Loucy (cell line): ENCODE data around the gene NAP1L1.

Experiments
- EZH2phosphoT487 ChIP-seq: fragments of 200-600 bp; IDR thresholded peaks from 2 replicates; pipeline ENCODE4 v1.6.1; 2018; ENCODE audit warnings: antibody characterized with exemption, mild to moderate bottlenecking, moderate library complexity, borderline replicate concordance
- TF ChIP-seq, protein P1 (sequence below): fragments of 200-600 bp; sonication (generic); conservative IDR thresholded peaks from 2 replicates; pipeline ENCODE4 v1.5.1; 2014; ENCODE audit warnings: mild to moderate bottlenecking, antibody characterized with exemption, low read length

GRCh38 chr12:76117751-76118150 lies 33.3 kb upstream of the NAP1L1 start:
- TF ChIP-seq, protein P1, sequence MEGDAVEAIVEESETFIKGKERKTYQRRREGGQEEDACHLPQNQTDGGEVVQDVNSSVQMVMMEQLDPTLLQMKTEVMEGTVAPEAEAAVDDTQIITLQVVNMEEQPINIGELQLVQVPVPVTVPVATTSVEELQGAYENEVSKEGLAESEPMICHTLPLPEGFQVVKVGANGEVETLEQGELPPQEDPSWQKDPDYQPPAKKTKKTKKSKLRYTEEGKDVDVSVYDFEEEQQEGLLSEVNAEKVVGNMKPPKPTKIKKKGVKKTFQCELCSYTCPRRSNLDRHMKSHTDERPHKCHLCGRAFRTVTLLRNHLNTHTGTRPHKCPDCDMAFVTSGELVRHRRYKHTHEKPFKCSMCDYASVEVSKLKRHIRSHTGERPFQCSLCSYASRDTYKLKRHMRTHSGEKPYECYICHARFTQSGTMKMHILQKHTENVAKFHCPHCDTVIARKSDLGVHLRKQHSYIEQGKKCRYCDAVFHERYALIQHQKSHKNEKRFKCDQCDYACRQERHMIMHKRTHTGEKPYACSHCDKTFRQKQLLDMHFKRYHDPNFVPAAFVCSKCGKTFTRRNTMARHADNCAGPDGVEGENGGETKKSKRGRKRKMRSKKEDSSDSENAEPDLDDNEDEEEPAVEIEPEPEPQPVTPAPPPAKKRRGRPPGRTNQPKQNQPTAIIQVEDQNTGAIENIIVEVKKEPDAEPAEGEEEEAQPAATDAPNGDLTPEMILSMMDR: no peak
- no peak for TF ChIP-seq EZH2phosphoT487
